RKO (cell line): Measurements from ENCODE around the gene NEK7.
"Not testable (repeated sequence)": the region's sequence is repeated elsewhere in the genome, so short reads cannot be mapped to it uniquely, and the experiment has no call there.

ENCODE experiments used
- DNase-seq: peaks from one replicate; pipeline ENCODE4 v3.0.0-alpha.2; 2016; ENCODE audit warnings: low spot score

Gene NEK7

DNA sequence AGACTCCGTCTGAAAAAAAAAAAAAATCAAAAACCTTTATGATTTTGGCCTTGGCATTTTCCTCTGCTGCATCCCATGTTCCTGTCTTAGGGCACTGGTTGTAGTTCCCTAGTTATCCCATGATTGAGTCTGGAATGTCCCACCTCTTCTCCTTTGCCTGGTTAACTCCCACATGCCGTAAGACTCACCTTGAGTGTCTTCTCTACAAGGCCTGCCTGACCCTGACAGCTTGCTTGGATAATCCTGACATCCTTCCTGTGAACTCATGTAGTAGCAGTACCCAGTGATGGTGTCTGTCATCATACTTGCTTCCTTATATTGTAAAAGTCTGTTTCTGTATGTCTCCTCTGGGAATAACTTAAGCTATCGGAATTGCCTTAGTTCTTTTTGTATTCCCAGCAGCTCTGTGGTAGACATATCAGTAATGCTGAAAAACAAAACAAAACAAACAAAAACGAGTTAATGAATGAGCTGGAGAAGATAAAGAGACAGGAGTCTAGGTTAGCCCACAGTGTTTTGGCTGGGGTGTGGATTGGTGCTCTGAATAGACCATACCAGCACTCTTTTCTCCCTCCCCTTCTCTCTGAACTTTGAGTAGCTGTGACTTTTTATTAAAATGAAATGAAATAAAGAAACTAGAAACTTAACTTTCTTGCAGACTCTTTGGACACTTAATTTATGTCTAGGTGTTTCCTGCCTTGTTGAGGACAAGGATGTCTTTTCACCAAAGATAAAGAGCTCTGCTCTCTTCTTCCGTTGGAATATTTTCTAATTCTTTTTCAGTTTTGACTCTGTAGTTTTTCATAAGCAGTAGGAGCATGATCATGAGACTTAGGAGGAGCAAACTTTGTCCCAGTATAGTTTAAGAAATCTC, 15.1 kb downstream of the NEK7 start:
- DNase-seq = no peak

DNA sequence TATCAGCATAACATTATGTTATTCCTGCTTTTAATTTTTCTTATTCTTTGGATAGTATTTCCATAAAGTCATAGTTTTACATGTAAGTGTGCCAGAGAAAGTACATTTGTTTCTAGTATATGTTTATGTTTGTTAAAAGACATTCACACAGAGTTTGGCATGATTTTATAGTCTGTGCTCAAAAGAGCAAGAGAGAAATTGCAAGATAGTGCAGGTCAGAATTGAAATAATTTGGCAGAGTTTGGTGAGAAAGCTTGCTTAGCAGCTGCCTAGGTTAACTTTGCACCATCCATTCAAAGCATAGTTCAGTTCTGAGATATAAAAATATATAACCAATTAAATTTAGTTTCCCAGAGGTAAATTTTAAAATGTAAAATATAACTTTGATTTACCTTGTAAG, 17.0 kb downstream of the NEK7 start:
- DNase-seq = no peak

DNA sequence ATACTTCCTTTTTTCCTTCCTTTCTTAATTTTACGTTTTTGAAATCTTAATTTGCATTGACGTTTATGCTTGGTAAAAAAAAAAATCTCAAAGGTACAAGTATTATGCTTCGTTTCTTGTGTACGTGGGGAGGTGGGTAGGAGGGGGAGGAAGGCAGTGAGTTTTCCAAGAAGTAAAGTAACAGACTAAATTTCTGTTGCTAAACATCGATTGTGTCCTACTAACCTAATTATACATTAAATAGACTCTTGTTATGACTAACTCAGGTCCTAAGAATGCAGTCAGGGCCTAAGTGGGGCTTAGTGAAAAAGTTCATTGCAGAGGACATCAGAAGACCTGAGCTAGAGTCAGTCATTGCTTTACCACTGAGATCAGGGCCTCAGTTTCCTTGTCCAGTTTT, 17.5 kb downstream of the NEK7 start:
- no peak for DNase-seq

GRCh38 chr1:198175423-198176170, 18.8 kb downstream of the NEK7 start:
- DNase-seq = peak; percentile 23

GRCh38 chr1:198176179-198176578, 19.4 kb downstream of the NEK7 start:
- DNase-seq = no peak

DNA sequence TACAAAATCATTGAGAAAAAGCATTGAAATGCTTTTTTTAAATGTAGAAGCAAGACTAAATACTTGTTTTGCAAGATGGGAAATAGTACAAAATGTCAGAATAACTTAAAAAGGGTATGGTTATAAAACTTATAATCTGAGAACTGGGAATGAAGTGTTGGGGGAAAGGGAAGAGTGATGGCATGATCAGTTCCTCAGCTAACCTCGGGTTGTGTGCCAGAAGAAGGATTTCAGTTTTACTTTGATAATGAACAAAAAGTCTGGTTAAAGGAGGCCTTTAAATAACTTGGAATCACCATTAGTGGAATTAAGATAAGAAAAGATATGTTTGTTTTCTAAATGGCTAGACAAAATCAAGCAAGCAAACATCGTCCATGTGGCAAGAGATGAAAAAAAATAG, 20.7 kb downstream of the NEK7 start:
- no peak for DNase-seq

DNA sequence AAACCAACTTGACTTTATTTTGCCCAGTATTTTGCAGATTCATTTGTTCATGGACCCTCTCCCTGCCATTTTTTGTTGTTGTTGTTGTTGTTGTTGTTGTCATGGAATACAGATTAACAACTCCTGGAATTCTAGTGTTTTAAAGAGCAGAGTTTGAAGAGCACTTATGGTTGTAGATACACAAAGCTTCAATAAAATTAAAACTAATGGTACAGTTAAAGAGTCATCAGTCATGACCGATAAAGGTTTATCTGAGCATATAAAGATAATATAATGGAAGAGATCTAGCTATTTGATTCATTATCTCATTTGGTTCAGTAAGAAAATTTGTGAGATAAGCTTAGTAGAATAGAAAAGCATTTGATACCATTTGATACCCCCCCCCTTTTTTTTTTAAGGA, 21.8 kb downstream of the NEK7 start:
- no peak for DNase-seq

DNA sequence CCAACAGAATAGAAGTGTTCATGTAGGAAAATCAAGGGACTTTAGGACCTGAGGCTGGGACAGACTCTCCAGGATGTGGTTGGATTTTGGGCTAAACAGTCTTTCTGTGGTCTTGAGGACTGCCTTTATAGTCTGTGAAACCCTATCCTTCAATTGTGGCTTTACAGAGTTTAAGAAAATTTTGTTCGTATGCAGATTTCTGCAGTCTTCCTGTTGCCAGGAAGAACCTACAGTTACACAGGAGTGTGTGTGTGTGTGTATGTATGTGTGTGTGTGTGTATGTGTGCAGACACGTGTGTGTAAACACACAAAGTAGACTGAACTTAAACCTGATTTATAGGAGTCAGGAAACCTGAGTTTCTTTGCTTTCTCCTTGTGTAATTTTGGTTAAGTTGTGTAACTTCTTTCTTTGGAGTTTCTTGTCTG, 22.8 kb downstream of the NEK7 start:
- no peak for DNase-seq

DNA sequence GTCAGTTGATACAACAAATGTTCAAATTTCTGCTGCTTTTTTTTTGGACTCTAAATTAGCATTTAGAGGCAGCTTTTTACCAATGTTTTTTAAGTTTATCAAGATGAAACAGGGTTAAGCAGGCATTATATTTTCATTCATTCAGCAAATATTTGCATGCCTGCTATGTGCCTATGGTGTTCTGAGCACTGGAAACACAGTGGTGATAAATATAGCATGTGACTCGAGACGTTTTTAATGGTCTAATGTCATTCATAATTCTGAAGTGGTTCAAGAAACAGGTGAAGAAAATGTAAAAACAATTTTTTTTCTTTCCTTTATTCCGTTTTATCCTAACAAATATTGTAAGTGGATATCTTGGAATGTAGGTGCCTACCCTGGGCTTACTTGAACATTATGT, 26.8 kb downstream of the NEK7 start:
- no peak for DNase-seq

DNA sequence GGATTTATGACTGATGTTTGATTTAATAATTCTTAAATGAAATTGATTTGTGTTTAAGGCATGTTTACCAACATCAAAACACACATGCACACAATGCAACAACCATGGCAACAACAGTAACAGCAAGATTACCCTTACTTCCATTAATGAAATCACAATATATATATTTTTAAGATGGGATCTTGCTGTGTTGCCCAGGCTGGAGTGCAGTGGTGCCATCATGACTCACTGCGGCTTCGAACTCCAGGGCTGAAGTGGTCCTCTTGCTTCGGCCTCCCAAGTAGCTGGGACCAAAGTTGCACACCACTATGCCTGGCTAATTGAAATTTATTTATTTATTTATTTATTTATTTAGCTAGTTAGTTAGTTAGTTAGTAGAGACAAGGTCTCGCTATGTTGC, 27.7 kb downstream of the NEK7 start:
- DNase-seq = no peak

DNA sequence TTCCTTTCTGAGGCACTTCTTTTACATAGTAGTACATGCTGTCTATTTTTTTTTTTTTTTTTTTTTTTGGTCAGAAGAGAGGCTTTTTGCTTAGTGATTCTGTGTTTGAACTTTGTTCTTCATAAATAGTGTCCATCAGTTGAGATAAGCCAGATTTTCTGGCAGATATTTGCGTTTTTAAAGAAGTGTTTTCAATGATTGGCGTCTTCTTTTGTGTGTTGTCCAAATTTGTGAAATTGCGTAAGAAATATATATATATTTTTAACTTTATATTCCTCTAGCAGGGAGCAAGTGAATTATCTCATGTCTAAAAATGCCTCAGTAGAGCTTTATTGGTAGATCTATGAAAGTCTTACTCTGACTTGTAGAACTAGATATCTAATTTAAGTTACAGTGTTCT, 28.3 kb downstream of the NEK7 start:
- DNase-seq = no peak

DNA sequence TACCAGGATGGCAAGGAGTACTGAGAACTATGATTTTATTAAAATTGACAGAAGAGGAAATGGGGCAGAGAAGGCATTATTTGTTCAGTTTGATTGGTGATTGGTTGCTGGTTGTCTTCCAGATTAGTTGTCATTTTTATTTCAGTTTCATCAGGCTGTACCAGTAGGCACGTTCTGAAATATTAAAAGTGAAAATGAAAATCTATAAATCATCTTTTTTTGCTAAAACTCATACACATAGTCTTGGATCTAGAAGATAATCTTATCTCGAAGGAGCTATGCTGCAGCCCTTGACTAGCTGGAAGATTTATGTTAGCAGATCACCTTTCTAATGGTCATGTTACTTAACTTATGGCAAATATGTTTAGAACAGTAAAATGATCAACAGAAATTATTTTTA, 29.0 kb downstream of the NEK7 start:
- no peak for DNase-seq

DNA sequence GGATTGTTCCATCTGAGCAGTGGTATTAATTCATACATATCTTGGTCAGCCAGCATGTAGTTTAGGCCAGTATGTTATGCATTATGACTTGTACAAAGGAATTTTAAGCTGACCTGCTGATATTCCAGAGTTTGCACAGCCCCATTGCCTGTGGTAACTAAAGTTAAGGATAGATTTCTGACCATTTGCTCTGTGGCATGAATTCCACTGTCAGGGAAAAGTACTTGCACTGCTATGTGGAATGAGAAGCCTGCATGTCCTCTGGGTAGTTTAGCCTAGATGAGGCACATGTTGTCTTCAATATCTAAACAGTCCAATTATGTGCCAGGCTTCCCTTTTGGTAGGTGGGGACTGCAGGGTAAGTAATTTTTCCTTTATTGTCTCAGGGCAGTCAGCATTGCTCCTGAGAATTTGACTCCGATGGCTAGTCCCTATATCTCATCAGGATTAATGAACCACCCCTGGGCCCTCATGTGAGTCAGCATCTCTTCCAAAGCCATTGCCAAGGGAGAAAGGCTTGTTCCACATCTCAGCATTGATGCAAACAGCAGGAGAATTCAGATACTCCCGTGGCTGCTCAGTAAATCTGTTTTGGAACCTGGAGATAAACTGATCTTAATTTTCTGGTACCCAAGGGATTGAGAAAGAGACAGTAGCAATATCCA, 30.2 kb downstream of the NEK7 start:
- no peak for DNase-seq

DNA sequence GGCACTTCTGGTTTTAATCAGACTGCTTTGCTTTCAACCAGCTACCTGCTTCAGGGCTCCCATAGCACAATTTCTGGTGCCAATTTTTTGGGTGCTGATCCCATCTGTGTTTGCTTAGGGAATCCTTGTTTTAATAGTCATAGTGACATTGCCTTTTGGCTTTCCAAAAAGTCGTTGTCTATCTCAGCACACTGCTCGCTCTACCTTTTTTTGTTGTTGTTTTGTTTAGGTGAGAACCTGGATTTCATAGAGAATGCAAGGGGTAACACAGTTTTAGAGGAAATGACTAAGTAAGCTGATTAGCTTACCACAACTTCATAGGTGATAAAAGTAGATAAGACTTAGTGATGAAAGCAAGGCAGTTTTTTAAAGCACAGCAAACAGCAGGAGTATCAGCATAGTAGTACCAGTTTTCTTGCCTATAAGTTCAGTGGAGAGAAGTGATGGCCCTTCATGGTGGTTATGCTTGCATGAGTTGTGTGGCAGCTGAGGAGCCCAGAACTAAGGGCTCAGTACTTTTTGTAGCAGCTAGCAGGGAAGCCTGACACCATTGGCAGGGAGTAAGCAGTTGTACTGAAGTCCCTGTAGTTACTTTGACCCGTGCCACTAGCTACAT, 31.3 kb downstream of the NEK7 start:
- DNase-seq = no peak

GRCh38 chr1:198191117-198191516, 34.3 kb downstream of the NEK7 start:
- DNase-seq = no peak

- not testable (repeated sequence) for DNase-seq
These were observed 37.1 kb downstream of the NEK7 start for GRCh38 chr1:198193871-198194270.

- no peak for DNase-seq
These were observed 39.8 kb downstream of the NEK7 start for GRCh38 chr1:198196630-198197029.

- no peak for DNase-seq
These were observed 40.5 kb downstream of the NEK7 start for GRCh38 chr1:198197285-198197684.

DNA sequence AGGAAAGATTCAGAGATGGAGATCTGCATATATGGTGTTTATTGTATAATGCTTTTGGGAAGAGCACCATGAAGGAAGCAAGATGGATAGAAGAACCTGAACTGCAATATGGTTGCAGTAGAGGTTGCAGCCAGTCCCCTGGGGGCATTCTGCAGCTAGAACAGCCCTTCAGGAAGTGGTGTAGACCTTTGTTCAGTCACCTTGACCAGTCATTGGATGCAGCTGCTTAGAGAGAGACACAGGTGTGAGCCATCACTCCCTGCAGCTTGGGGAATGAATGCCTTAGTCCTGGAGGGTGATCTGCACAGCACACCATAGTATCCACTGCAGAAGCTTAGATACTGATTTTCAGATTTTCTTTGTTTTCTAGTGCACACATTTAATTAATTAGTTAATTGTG, 42.3 kb downstream of the NEK7 start:
- no peak for DNase-seq

GRCh38 chr1:198201956-198202784, 45.4 kb downstream of the NEK7 start:
- DNase-seq = no peak

GRCh38 chr1:198203434-198203833, 46.6 kb downstream of the NEK7 start:
- DNase-seq = no peak
